Keratinocyte (primary cell): ENCODE data around the gene AQP9. TPM values are rescaled to one million over a fixed set of nuclear protein-coding genes. Genes with fewer than 3 reads are reported as not detected.
A peak's percentile ranks its signal among the peaks of the same experiment; 100 is the strongest.

Experiments used
- DNase-seq: peaks from one replicate; pipeline ENCODE4 v3.0.0-alpha.2; 2011; ENCODE audit warnings: low read depth, missing footprints, low spot score
- FAIRE-seq: peaks from 2 replicates; lab custom pipeline; 2011; peaks lifted over from hg19 to GRCh38; lab: Jason Lieb, UNC
- H2AFZ ChIP-seq: 2 replicates; pipeline ENCODE4 v1.6.0; 2012; ENCODE audit warnings: low read length, control low read depth, inconsistent platforms; ENCODE audit not compliant: control insufficient read depth
- H3K27ac ChIP-seq: 2 replicates; pipeline ENCODE4 v1.5.1; 2011; ENCODE audit warnings: low read length; ENCODE audit not compliant: control insufficient read depth, insufficient read depth
- H3K27me3 ChIP-seq: 3 replicates; pipeline ENCODE4 v1.6.0; 2011; ENCODE audit warnings: low read length; ENCODE audit not compliant: control insufficient read depth, insufficient read depth; ENCODE audit errors: extremely low read depth
- H3K36me3 ChIP-seq, 2 experiments: 2 replicates in 1 of 2; 3 replicates in 1 of 2; pipeline ENCODE4 v1.5.1; 2011; ENCODE audit warnings: low read length in 2 of 2, mild to moderate bottlenecking in 1 of 2; ENCODE audit not compliant: control insufficient read depth in 2 of 2, insufficient read depth in 2 of 2; ENCODE audit errors: extremely low read depth in 1 of 2
- H3K4me1 ChIP-seq: 3 replicates; pipeline ENCODE4 v1.5.1; 2011; ENCODE audit warnings: low read length; ENCODE audit not compliant: control insufficient read depth, insufficient read depth; ENCODE audit errors: extremely low read depth
- H3K4me2 ChIP-seq: 3 replicates; pipeline ENCODE4 v1.6.0; 2011; ENCODE audit warnings: low read depth, low read length; ENCODE audit not compliant: control insufficient read depth, insufficient read depth; ENCODE audit errors: extremely low read depth
- H3K4me3 ChIP-seq, 3 experiments: fragments of 200-600 bp in 1 of 3; sonication (generic) in 1 of 3; 2 replicates in 2 of 3; 3 replicates in 1 of 3; pipeline ENCODE4 v1.5.1; 2011 to 2016; ENCODE audit warnings: low read length in 3 of 3, mild to moderate bottlenecking in 3 of 3, control low read depth in 2 of 3, inconsistent platforms in 1 of 3, low read depth in 1 of 3, mixed read lengths in 1 of 3, mixed run types in 1 of 3, moderate library complexity in 1 of 3; ENCODE audit not compliant: control insufficient read depth in 2 of 3, insufficient read depth in 2 of 3; ENCODE audit errors: extremely low read depth in 1 of 3
- H3K79me2 ChIP-seq: 2 replicates; pipeline ENCODE4 v1.6.0; 2012; ENCODE audit warnings: low read length; ENCODE audit not compliant: control insufficient read depth, insufficient read depth
- H3K9ac ChIP-seq: 3 replicates; pipeline ENCODE4 v1.6.0; 2011; ENCODE audit warnings: low read length; ENCODE audit not compliant: control insufficient read depth, insufficient read depth; ENCODE audit errors: extremely low read depth
- H3K9me1 ChIP-seq: 3 replicates; pipeline ENCODE4 v1.6.0; 2011; ENCODE audit warnings: low read length; ENCODE audit not compliant: control insufficient read depth, insufficient read depth; ENCODE audit errors: extremely low read depth
- H3K9me3 ChIP-seq: 2 replicates; pipeline ENCODE4 v1.5.1; 2012; ENCODE audit warnings: low read depth, low read length; ENCODE audit not compliant: control insufficient read depth
- H4K20me1 ChIP-seq: 3 replicates; pipeline ENCODE4 v1.6.0; 2011; ENCODE audit warnings: low read length; ENCODE audit not compliant: control insufficient read depth, insufficient read depth; ENCODE audit errors: extremely low read depth
- CTCF ChIP-seq, 3 experiments: IDR thresholded peaks in 1 of 3; conservative IDR thresholded peaks in 1 of 3; optimal IDR thresholded peaks in 1 of 3; 2 replicates in 2 of 3; 3 replicates in 1 of 3; pipeline versions ENCODE3 to v1.5.1; 2011; ENCODE audit warnings: low read length in 3 of 3, mild to moderate bottlenecking in 3 of 3, moderate library complexity in 2 of 3, control low read depth in 1 of 3, inconsistent platforms in 1 of 3; ENCODE audit not compliant: insufficient read depth in 2 of 3; ENCODE audit errors: extremely low read depth in 1 of 3
- EZH2 ChIP-seq: IDR thresholded peaks from one replicate; pipeline ENCODE4 v1.6.1; 2012; ENCODE audit warnings: inconsistent platforms, mild to moderate bottlenecking, low read length, moderate library complexity
- dilution Hi-C: fragments of 300-500 bp; cut with MboI; formaldehyde crosslinking; loops from one replicate; pipeline ENCODE4 v1.7.0; 2020; ENCODE audit warnings: low sequenced_read_pairs; ENCODE audit not compliant: extremely low pct_ligation_motif_present
- polyA plus RNA-seq, 5 experiments: library from polyadenylated mRNA; depleted of rRNA in 3 of 5; stranded (reverse) in 3 of 5; stranded (forward) in 1 of 5; unstranded in 1 of 5; fragments of >200 nt; gene quantifications; 1 replicate in 1 of 5; 2 replicates in 3 of 5; 3 replicates in 1 of 5; pipeline versions ENCODE4 v1.2.1 to v1.2.3, GENCODE V29; 2011 to 2012; ENCODE audit warnings: missing spikeins in 2 of 5, low read depth in 1 of 5, low replicate concordance in 1 of 5

Gene AQP9
- polyA plus RNA-seq, 1 donor (not counting 4 experiments of a cell fraction or from before 2014, with no cell fraction given): 2.6 TPM

GRCh38 chr15:58115692-58116091 lies 22.5 kb upstream of the AQP9 start:
- no peaks in the 10 kb centered on the region for H3K36me3 ChIP-seq
- H3K9me3 ChIP-seq: no peaks in the 10 kb centered on the region
- H3K4me3 ChIP-seq: no peak overlapping the region
- H3K9me1 ChIP-seq: no peaks in the 10 kb centered on the region
- DNase-seq (peak; percentile 28), FAIRE-seq (peak; percentile 75)
- H3K27ac ChIP-seq: no peak overlapping the region
- peaks cover 2% of the 10 kb centered on the region for H3K4me1 ChIP-seq
- H3K9ac ChIP-seq: no peak overlapping the region
- no peak overlapping the region for H2AFZ ChIP-seq
- dilution Hi-C loops: no loop called here
- H4K20me1 ChIP-seq: no peaks in the 10 kb centered on the region
- H3K79me2 ChIP-seq: no peaks in the 10 kb centered on the region
- TF ChIP-seq CTCF (optimal IDR thresholded peaks at IDR 0.05 in 1 of 3, IDR thresholded peaks at IDR 0.05 in 1 of 3, conservative IDR thresholded peaks at IDR 0.05 in 1 of 3; ENCODE audit: extremely low read depth in 1 of 3, insufficient read depth in 2 of 3, low read length in 3 of 3): peak; percentile 41 to 50 (median 46)
- no peak for TF ChIP-seq EZH2
- no peak overlapping the region for H3K4me2 ChIP-seq
- H3K27me3 ChIP-seq: no peaks in the 10 kb centered on the region

- no peak for DNase-seq
- no peak overlapping the region for H3K4me3 ChIP-seq
- no peak overlapping the region for H3K27ac ChIP-seq
- no peak overlapping the region for H3K9ac ChIP-seq
- H3K27me3 ChIP-seq: no peaks in the 10 kb centered on the region
- H3K79me2 ChIP-seq: no peaks in the 10 kb centered on the region
- H4K20me1 ChIP-seq: no peaks in the 10 kb centered on the region
- peaks cover 2% of the 10 kb centered on the region for H3K4me1 ChIP-seq
- H3K36me3 ChIP-seq: no peaks in the 10 kb centered on the region
- dilution Hi-C loops: no loop called here
- H2AFZ ChIP-seq: no peak overlapping the region
- no peak for FAIRE-seq
- no peaks in the 10 kb centered on the region for H3K9me1 ChIP-seq
- H3K9me3 ChIP-seq: no peaks in the 10 kb centered on the region
- TF ChIP-seq CTCF (optimal IDR thresholded peaks at IDR 0.05 in 1 of 3, IDR thresholded peaks at IDR 0.05 in 1 of 3, conservative IDR thresholded peaks at IDR 0.05 in 1 of 3; ENCODE audit: extremely low read depth in 1 of 3, insufficient read depth in 2 of 3, low read length in 3 of 3): no peak
- TF ChIP-seq EZH2: no peak
- no peak overlapping the region for H3K4me2 ChIP-seq
These were observed 20.6 kb upstream of the AQP9 start for GRCh38 chr15:58117619-58118018.
